Vagina (tissue), 2 donors: ENCODE measurements around the gene SHC4. TPM values are rescaled to one million over a fixed set of nuclear protein-coding genes. Genes with fewer than 3 reads are reported as not detected.
A peak's percentile ranks its signal among the peaks of the same experiment; 100 is the strongest.

Experiments
- DNase-seq, 2 donors: peaks; one replicate each; pipeline ENCODE4 v3.0.0-alpha.2; 2017; ENCODE audit errors: extremely low spot score in 2 of 2
- H3K27ac ChIP-seq: fragments of 200-600 bp; sonication (generic); one replicate; pipeline ENCODE4 v1.5.1; 2019
- H3K27me3 ChIP-seq: fragments of 200-600 bp; sonication (generic); one replicate; pipeline ENCODE4 v1.5.1; 2019
- H3K36me3 ChIP-seq, 2 donors: fragments of 200-600 bp; sonication (generic); one replicate each; pipeline ENCODE4 v1.5.1; 2017 to 2019
- H3K4me1 ChIP-seq: fragments of 200-600 bp; sonication (generic); one replicate; pipeline ENCODE4 v1.5.1; 2019
- H3K4me3 ChIP-seq, 2 donors: fragments of 200-600 bp; sonication (generic); 1 replicate in 1 of 2; 2 replicates in 1 of 2; pipeline ENCODE4 v1.5.1; 2016 to 2019
- H3K9me3 ChIP-seq: fragments of 200-600 bp; sonication (generic); one replicate; pipeline ENCODE4 v1.5.1; 2019
- CTCF ChIP-seq, 3 experiments: fragments of 450-650 bp in 2 of 3; fragments of 200-600 bp in 1 of 3; sonication (generic) in 1 of 3; IDR thresholded peaks; one replicate each; pipeline ENCODE4 v1.5.1; 2017 to 2019; ENCODE audit warnings: antibody characterized with exemption in 3 of 3, mild to moderate bottlenecking in 2 of 3, moderate library complexity in 2 of 3
- POLR2A ChIP-seq, 2 donors: fragments of 450-650 bp; IDR thresholded peaks; one replicate each; pipeline ENCODE4 v1.6.1; 2017; ENCODE audit warnings: antibody characterized with exemption in 2 of 2, mild to moderate bottlenecking in 2 of 2, moderate library complexity in 2 of 2
- POLR2AphosphoS5 ChIP-seq, 2 donors: sonication (generic); formaldehyde crosslinking; IDR thresholded peaks; one replicate each; pipeline ENCODE4 v1.9.0; 2017; ENCODE audit warnings: antibody characterized with exemption in 2 of 2, mild to moderate bottlenecking in 2 of 2, low read depth in 1 of 2; ENCODE audit not compliant: insufficient read depth in 1 of 2
- intact Hi-C: fragments of 100-400 bp; cut with DNase I; formaldehyde crosslinking; loops from one replicate; pipeline ENCODE4 v1.15.1; 2023
- total RNA-seq: library from RNA; depleted of rRNA; stranded (reverse); fragments of >200 nt; gene quantifications from one replicate; pipeline ENCODE4 v1.2.3, GENCODE V29; 2016

The SHC4 gene
- total RNA-seq, 1 donor from 2014 or later = 0.25 TPM

- no peak for TF ChIP-seq POLR2A (IDR thresholded peaks at IDR 0.05)
- no peak for TF ChIP-seq POLR2AphosphoS5 (IDR thresholded peaks at IDR 0.05; ENCODE audit: insufficient read depth in 1 of 2, low read depth in 1 of 2)
- no peak for TF ChIP-seq CTCF (IDR thresholded peaks at IDR 0.05)
- Histone ChIP-seq H3K4me1 (peaks cover 22% of the 10 kb centered on the region), H3K9me3 (no peaks in the 10 kb centered on the region), H3K27me3 (no peaks in the 10 kb centered on the region), H3K4me3 (no peak overlapping the region), H3K36me3 (no peaks in the 10 kb centered on the region), H3K27ac (no peak overlapping the region)
- no peak for DNase-seq
- intact Hi-C loops = no loop called here
Measured at GRCh38 chr15:48880070-48880634, 83.6 kb downstream of the SHC4 start.

GRCh38 chr15:48877630-48878595 lies 85.8 kb downstream of the SHC4 start, which contains the start of gene EID1:
Gene EID1 (plus strand): TSS chr15:48878134. CDS start chr15:48878177, 43 bp downstream.
- DNase-seq = peak in 1 of 2 donors; percentile 96
- Histone ChIP-seq H3K4me1 (peaks cover 22% of the 10 kb centered on the region), H3K27ac (peak within 1 kb of the TSS; percentile 81), H3K9me3 (no peaks in the 10 kb centered on the region), H3K4me3 (peak within 1 kb of the TSS; percentile 83 to 92), H3K36me3 (no peaks in the 10 kb centered on the region), H3K27me3 (no peaks in the 10 kb centered on the region)
- TF ChIP-seq POLR2AphosphoS5 (IDR thresholded peaks at IDR 0.05; ENCODE audit: insufficient read depth in 1 of 2, low read depth in 1 of 2) = peak; percentile 96 to 99
- no peak for TF ChIP-seq CTCF (IDR thresholded peaks at IDR 0.05)
- peak; percentile 20 to 90 for TF ChIP-seq POLR2A (IDR thresholded peaks at IDR 0.05)
- intact Hi-C loops = no loop called here

- Histone ChIP-seq H3K36me3 (no peaks in the 10 kb centered on the region), H3K27ac (no peak overlapping the region), H3K27me3 (no peaks in the 10 kb centered on the region), H3K4me3 (no peak overlapping the region), H3K4me1 (peaks cover 22% of the 10 kb centered on the region), H3K9me3 (no peaks in the 10 kb centered on the region)
- intact Hi-C loops = no loop called here
- no peak for TF ChIP-seq CTCF (IDR thresholded peaks at IDR 0.05)
- TF ChIP-seq POLR2AphosphoS5 (IDR thresholded peaks at IDR 0.05; ENCODE audit: insufficient read depth in 1 of 2, low read depth in 1 of 2) = no peak
- no peak for TF ChIP-seq POLR2A (IDR thresholded peaks at IDR 0.05)
- DNase-seq = no peak
Measured at GRCh38 chr15:48876057-48876456, 87.7 kb downstream of the SHC4 start.

GRCh38 chr15:48875241-48875960 lies 88.3 kb downstream of the SHC4 start:
- H3K4me3 ChIP-seq = no peak overlapping the region
- intact Hi-C loops = no loop called here

GRCh38 chr15:48872632-48873031 lies 91.1 kb downstream of the SHC4 start:
- no peak overlapping the region for H3K4me3 ChIP-seq
- intact Hi-C loops = no loop called here
- H3K36me3 ChIP-seq = no peaks in the 10 kb centered on the region
- no peak for TF ChIP-seq CTCF (IDR thresholded peaks at IDR 0.05)
- no peak for TF ChIP-seq POLR2AphosphoS5 (IDR thresholded peaks at IDR 0.05; ENCODE audit: insufficient read depth in 1 of 2, low read depth in 1 of 2)
- TF ChIP-seq POLR2A (IDR thresholded peaks at IDR 0.05) = no peak
- H3K4me1 ChIP-seq = no peaks in the 10 kb centered on the region
- DNase-seq = no peak
- H3K27me3 ChIP-seq = no peaks in the 10 kb centered on the region
- no peaks in the 10 kb centered on the region for H3K9me3 ChIP-seq
- H3K27ac ChIP-seq = no peak overlapping the region

More at GRCh38 chr15:48875241-48875960, 88.3 kb downstream of the SHC4 start:
- Histone ChIP-seq H3K27me3 (no peaks in the 10 kb centered on the region), H3K4me1 (peaks cover 19% of the 10 kb centered on the region), H3K36me3 (no peaks in the 10 kb centered on the region), H3K9me3 (no peaks in the 10 kb centered on the region), H3K27ac (no peak overlapping the region)
- no peak for DNase-seq
- TF ChIP-seq POLR2AphosphoS5 (IDR thresholded peaks at IDR 0.05; ENCODE audit: insufficient read depth in 1 of 2, low read depth in 1 of 2) (no peak), POLR2A (IDR thresholded peaks at IDR 0.05) (no peak)
